Kidney (tissue), 14 donors: ENCODE results near the gene SPTA1. TPM values are rescaled to one million over a fixed set of nuclear protein-coding genes. Genes with fewer than 3 reads are reported as not detected.

Experiments used
- DNase-seq, 5 donors: peaks; one replicate each; pipeline ENCODE4 v3.0.0-alpha.2; 2013 to 2020
- FAIRE-seq: peaks from 2 replicates; lab custom pipeline; 2012; peaks lifted over from hg19 to GRCh38; lab: Jason Lieb, UNC
- H3K27ac ChIP-seq, 2 donors: one replicate each; pipeline ENCODE4 v1.7.0; 2013; ENCODE audit warnings: low read depth in 2 of 2, low read length in 2 of 2, inconsistent platforms in 1 of 2
- H3K27me3 ChIP-seq: one replicate; pipeline ENCODE4 v1.7.1; 2013; ENCODE audit warnings: low read length, inconsistent platforms; ENCODE audit not compliant: control insufficient read depth, insufficient read depth
- H3K36me3 ChIP-seq, 3 donors: one replicate each; pipeline versions ENCODE4 v1.7.0 to v1.7.1; 2013; ENCODE audit warnings: low read length in 3 of 3, control low read depth in 1 of 3, inconsistent platforms in 1 of 3; ENCODE audit not compliant: insufficient read depth in 3 of 3, control insufficient read depth in 2 of 3
- H3K4me1 ChIP-seq, 3 donors: one replicate each; pipeline versions ENCODE4 v1.7.0 to v1.7.1; 2013; ENCODE audit warnings: low read length in 3 of 3, inconsistent platforms in 1 of 3, low read depth in 1 of 3; ENCODE audit not compliant: control insufficient read depth in 2 of 3, insufficient read depth in 2 of 3
- H3K4me3 ChIP-seq, 3 donors: one replicate each; pipeline versions ENCODE4 v1.7.0 to v1.8.1; 2013; ENCODE audit warnings: low read length in 3 of 3, control low read depth in 1 of 3, inconsistent platforms in 1 of 3
- H3K9ac ChIP-seq, 3 donors: one replicate each; pipeline versions ENCODE4 v1.7.0 to v1.7.1; 2013; ENCODE audit warnings: low read length in 3 of 3, control low read depth in 1 of 3, inconsistent platforms in 1 of 3
- H3K9me3 ChIP-seq, 3 donors: one replicate each; pipeline versions ENCODE4 v1.7.0 to v1.7.1; 2013; ENCODE audit warnings: low read length in 3 of 3, control low read depth in 1 of 3, inconsistent platforms in 1 of 3; ENCODE audit not compliant: control insufficient read depth in 2 of 3, insufficient read depth in 1 of 3
- CTCF ChIP-seq: IDR thresholded peaks from 3 replicates; pipeline ENCODE4 v1.5.1; 2012; ENCODE audit warnings: mild to moderate bottlenecking, moderate library complexity, borderline replicate concordance; ENCODE audit not compliant: insufficient read depth; ENCODE audit errors: extremely low read depth
- intact Hi-C: fragments of 100-400 bp; cut with DNase I; formaldehyde crosslinking; loops from one replicate; pipeline ENCODE4 v1.11.1; 2022
- polyA plus RNA-seq: library from polyadenylated mRNA; stranded (reverse); fragments of 350-450 nt; fragmentation: Illumina TruSeq; extraction: RNeasy Lipid Tissue Mini Kit (QIAGEN cat#74804); gene quantifications from one replicate; pipeline ENCODE4 v1.2.3, GENCODE V29; 2014; ENCODE audit warnings: low read depth, low replicate concordance; ENCODE audit not compliant: insufficient read depth
- total RNA-seq: library from RNA; stranded (reverse); fragmentation: NEBNext Ultra II Directional; extraction: Animal tissue kit (Norgen Biotek cat#: 25700); gene quantifications from one replicate; pipeline ENCODE4 v1.2.1, GENCODE V29; 2021
- donor health status: control.
- donor health status: control.
- donor health status: control.
- donor health status: control.
- donor health status: control.
- donor health status: DM: yes; HTN: yes; CAD: no.
- donor health status: Normal renal cell carcinoma (clear cell type).

SPTA1 gene
- total and polyA plus RNA-seq, 2 donors from 2014 or later, result 0.28 TPM; not detected in 1

GRCh38 chr1:158577561-158577960 is 109.0 kb downstream of the SPTA1 start:
- H3K9me3 ChIP-seq, result no peaks in the 10 kb centered on the region
- no peak for TF ChIP-seq CTCF
- no peak overlapping the region for H3K4me3 ChIP-seq
- H3K27ac ChIP-seq, result no peak overlapping the region
- no peaks in the 10 kb centered on the region for H3K4me1 ChIP-seq
- H3K9ac ChIP-seq, result no peak overlapping the region
- H3K36me3 ChIP-seq, result no peaks in the 10 kb centered on the region
- intact Hi-C loops, result no loop called here
- no peaks in the 10 kb centered on the region for H3K27me3 ChIP-seq
- DNase-seq (no peak), FAIRE-seq (no peak)

- intact Hi-C loops, result no loop called here
- TF ChIP-seq CTCF, result no peak
- no peak for DNase-seq
- H3K27me3 ChIP-seq, result no peaks in the 10 kb centered on the region
- no peak for FAIRE-seq
- H3K27ac ChIP-seq, result no peak overlapping the region
- no peak overlapping the region for H3K4me3 ChIP-seq
- H3K9ac ChIP-seq, result no peak overlapping the region
- no peaks in the 10 kb centered on the region for H3K9me3 ChIP-seq
- no peaks in the 10 kb centered on the region for H3K4me1 ChIP-seq
- H3K36me3 ChIP-seq, result no peaks in the 10 kb centered on the region
Observed at GRCh38 chr1:158572226-158572625, 114.3 kb downstream of the SPTA1 start.

GRCh38 chr1:158570480-158570879 is 116.0 kb downstream of the SPTA1 start, which contains the start of gene OR6P1:
TSS of gene OR6P1 (minus strand) at chr1:158570580. CDS start at chr1:158563604, 6,976 bp downstream.
- DNase-seq (no peak), FAIRE-seq (no peak)
- H3K4me1 ChIP-seq, result no peaks in the 10 kb centered on the region
- H3K27ac ChIP-seq, result no peak within 1 kb of the TSS
- H3K9me3 ChIP-seq, result no peaks in the 10 kb centered on the region
- H3K36me3 ChIP-seq, result no peaks in the 10 kb centered on the region
- intact Hi-C loops, result no loop called here
- H3K27me3 ChIP-seq, result no peaks in the 10 kb centered on the region
- no peak within 1 kb of the TSS for H3K9ac ChIP-seq
- H3K4me3 ChIP-seq, result no peak within 1 kb of the TSS
- TF ChIP-seq CTCF, result no peak

GRCh38 chr1:158564608-158565007 is 121.9 kb downstream of the SPTA1 start:
- intact Hi-C loops, result no loop called here
- Histone ChIP-seq H3K9me3 (no peaks in the 10 kb centered on the region), H3K27me3 (no peaks in the 10 kb centered on the region), H3K27ac (no peak overlapping the region), H3K4me1 (no peaks in the 10 kb centered on the region), H3K9ac (no peak overlapping the region), H3K4me3 (no peak overlapping the region), H3K36me3 (no peaks in the 10 kb centered on the region)
- DNase-seq (no peak), FAIRE-seq (no peak)
- TF ChIP-seq CTCF, result no peak
